Right lobe of liver (tissue), 4 donors: Measurements from ENCODE around the gene ARVCF.

Source experiments
- POLR2A ChIP-seq: fragments of 450-650 bp; IDR thresholded peaks from one replicate; pipeline ENCODE4 v1.6.1; 2017; ENCODE audit warnings: antibody characterized with exemption, mild to moderate bottlenecking
- TF ChIP-seq, protein P1 (sequence below), 4 donors: fragments of 200-600 bp in 3 of 4; fragments of 450-650 bp in 1 of 4; IDR thresholded peaks; one replicate each; pipeline versions ENCODE4 v1.5.1 to v1.8.0; 2016 to 2022; ENCODE audit warnings: antibody characterized with exemption in 4 of 4, mild to moderate bottlenecking in 2 of 4
- donor health status: DM: no; HTN: no; CAD: no.
- donor health status: DM: no; HTN: no; CAD: no.
- donor health status: DM: no; HTN: yes; CAD: no.

DNA sequence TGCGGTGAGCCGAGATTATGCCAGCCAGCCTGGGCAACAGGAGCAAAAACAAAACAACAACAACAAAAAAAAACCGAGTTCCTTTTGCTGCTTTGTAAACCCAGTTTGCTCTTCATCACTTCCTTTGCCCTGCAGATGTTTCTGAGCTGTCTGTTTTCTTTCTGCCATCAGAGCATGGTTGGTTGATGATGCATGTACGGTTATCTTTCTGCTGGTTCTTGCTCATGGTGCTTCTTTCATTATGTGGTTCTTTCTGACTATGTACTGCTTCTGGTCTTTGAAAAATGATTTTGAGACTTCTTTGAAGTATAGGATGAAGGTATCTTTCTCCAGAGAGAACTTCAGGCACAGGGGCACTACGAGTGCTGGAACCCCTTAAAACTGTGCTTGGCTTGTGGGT, 17.5 kb upstream of the ARVCF start:
- TF ChIP-seq, protein P1, sequence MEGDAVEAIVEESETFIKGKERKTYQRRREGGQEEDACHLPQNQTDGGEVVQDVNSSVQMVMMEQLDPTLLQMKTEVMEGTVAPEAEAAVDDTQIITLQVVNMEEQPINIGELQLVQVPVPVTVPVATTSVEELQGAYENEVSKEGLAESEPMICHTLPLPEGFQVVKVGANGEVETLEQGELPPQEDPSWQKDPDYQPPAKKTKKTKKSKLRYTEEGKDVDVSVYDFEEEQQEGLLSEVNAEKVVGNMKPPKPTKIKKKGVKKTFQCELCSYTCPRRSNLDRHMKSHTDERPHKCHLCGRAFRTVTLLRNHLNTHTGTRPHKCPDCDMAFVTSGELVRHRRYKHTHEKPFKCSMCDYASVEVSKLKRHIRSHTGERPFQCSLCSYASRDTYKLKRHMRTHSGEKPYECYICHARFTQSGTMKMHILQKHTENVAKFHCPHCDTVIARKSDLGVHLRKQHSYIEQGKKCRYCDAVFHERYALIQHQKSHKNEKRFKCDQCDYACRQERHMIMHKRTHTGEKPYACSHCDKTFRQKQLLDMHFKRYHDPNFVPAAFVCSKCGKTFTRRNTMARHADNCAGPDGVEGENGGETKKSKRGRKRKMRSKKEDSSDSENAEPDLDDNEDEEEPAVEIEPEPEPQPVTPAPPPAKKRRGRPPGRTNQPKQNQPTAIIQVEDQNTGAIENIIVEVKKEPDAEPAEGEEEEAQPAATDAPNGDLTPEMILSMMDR (IDR thresholded peaks at IDR 0.05): no peak
- TF ChIP-seq POLR2A: no peak
